ENCODE results near the gene KAT6B.

The KAT6B gene

DNA sequence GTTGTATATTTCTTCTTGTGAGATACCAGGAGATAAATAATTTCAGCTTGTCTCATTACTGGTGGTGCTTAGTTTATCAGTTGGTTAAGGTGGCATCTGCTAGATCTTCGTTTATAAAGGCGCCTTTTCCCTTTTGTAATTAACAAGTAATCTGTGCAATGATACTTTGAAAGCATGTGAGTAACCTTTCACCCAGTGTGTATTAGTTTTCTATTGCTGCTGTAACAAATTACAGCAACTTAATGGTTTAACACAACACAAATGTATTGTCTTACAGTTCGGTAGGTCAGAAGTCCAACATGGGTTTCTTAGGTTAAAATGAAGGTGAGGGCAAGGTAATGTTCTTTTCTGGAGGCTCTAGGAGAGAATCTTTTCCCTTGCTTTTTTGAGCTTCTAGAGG lies 30.5 kb downstream of the KAT6B start:
- TF ChIP-seq, protein P1, sequence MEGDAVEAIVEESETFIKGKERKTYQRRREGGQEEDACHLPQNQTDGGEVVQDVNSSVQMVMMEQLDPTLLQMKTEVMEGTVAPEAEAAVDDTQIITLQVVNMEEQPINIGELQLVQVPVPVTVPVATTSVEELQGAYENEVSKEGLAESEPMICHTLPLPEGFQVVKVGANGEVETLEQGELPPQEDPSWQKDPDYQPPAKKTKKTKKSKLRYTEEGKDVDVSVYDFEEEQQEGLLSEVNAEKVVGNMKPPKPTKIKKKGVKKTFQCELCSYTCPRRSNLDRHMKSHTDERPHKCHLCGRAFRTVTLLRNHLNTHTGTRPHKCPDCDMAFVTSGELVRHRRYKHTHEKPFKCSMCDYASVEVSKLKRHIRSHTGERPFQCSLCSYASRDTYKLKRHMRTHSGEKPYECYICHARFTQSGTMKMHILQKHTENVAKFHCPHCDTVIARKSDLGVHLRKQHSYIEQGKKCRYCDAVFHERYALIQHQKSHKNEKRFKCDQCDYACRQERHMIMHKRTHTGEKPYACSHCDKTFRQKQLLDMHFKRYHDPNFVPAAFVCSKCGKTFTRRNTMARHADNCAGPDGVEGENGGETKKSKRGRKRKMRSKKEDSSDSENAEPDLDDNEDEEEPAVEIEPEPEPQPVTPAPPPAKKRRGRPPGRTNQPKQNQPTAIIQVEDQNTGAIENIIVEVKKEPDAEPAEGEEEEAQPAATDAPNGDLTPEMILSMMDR (IDR thresholded peaks at IDR 0.05; ENCODE audit: insufficient read depth, low read depth, low read length, missing control alignments): no peak
- no peak overlapping the region for H3K4me3 ChIP-seq (ENCODE audit: low read length)
- no peak for DNase-seq (ENCODE audit: low read depth)

DNA sequence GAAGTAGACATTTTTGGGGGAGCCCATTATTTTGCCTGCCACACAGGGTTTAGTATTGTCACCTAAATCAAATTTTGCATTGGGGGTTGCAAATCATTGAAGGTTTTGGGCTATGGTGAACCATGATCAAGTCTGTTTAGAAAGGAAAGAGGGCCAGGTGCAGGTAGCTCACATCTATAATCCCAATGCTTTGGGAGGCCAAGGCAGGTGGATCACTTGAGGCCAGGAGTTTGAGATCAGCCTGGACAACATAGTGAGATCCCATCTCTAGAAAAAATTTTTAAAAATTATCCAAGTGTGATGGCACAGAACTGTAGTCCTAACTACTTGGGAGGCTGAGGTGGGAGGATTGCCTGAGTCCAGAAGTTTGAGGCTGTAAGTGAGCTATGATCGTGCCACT lies 31.2 kb downstream of the KAT6B start:
- DNase-seq (ENCODE audit: low read depth): no peak
- no peak overlapping the region for H3K4me3 ChIP-seq (ENCODE audit: low read length)
- TF ChIP-seq, protein P1 (IDR thresholded peaks at IDR 0.05; ENCODE audit: insufficient read depth, low read depth, low read length, missing control alignments): no peak

DNA sequence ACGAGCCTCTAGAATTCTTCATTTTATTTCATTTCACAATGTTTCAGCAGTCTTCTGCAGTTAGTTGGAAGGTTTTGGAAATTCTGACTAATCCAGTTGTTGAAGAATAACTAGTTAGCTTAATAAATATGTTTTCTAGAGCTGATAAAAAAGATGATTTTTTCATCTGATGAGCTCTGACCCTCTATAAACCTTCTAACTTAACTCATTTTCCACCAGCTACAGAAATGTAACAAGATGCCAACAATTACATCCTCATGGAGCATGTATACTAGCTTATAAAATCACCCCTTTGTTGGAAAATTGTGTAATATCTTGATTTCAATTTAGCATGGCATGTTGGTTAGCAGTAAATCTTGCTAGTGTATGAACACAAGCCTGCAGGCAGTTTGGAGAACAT lies 33.1 kb downstream of the KAT6B start:
- no peak for DNase-seq (ENCODE audit: low read depth)
- no peak overlapping the region for H3K4me3 ChIP-seq (ENCODE audit: low read length)
- TF ChIP-seq, protein P1 (IDR thresholded peaks at IDR 0.05; ENCODE audit: insufficient read depth, low read depth, low read length, missing control alignments): no peak

DNA sequence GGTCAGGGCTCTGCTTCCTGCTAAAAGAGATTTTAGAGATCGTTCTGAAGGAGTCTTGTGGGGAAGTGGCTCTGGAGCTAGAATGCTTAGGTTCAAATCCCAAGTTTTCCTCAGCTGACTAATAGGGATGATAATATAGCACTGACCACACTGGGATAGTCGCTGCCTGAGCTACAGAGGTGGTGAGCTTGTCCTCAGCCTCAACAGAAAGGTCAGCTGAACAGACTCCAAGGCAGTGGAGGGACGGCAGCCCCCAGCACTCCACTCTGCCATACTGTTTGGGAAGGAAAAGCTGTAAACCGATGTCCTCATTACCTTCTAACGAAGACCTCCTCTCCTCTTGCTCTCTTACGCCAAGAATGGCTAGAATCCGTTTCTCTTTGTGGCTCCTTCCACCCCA lies 36.2 kb downstream of the KAT6B start:
- TF ChIP-seq, protein P1 (IDR thresholded peaks at IDR 0.05; ENCODE audit: insufficient read depth, low read depth, low read length, missing control alignments): no peak
- DNase-seq (ENCODE audit: low read depth): no peak
- H3K4me3 ChIP-seq (ENCODE audit: low read length): no peak overlapping the region

DNA sequence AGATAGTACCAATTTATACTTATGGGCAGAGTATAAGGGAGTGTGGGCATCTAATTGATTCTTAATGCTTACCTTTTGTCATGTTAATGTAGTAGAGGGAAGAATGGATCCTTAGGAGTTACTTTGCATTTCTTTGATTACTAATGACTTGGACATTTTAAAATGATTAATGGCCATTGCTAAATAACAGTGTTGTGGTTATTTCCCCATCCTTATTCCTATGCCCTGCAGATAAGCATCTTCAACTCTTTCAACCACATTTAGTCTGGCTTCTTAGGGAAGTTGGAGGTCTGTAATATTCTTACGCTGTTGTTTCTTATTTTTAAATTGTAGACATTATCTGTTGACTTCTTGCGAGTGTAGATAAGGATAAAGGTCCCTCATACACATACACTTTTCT lies 37.2 kb downstream of the KAT6B start:
- TF ChIP-seq, protein P1 (IDR thresholded peaks at IDR 0.05; ENCODE audit: insufficient read depth, low read depth, low read length, missing control alignments): no peak
- H3K4me3 ChIP-seq (ENCODE audit: low read length): no peak overlapping the region
- DNase-seq (ENCODE audit: low read depth): peak; percentile 25

DNA sequence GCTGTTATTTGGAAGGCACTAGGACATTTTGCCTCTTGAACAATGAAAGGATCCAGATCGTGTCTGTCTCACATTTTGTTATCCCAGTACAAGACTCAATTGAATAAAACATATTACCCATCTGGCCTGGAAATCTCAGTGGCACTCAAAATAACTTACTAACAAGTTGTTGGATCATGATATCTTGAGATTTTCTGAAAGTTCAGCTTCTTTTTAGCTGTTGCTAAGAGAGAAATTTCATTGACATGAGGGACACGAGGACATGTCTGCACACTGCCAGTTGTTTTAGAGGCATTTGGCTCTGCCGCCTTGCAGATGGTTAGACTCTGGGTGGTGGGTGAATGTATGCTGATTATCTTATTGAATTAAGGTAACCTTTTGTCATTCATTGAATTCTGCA lies 41.0 kb downstream of the KAT6B start:
- TF ChIP-seq, protein P1 (IDR thresholded peaks at IDR 0.05; ENCODE audit: insufficient read depth, low read depth, low read length, missing control alignments): no peak
- no peak overlapping the region for H3K4me3 ChIP-seq (ENCODE audit: low read length)
- DNase-seq (ENCODE audit: low read depth): no peak

DNA sequence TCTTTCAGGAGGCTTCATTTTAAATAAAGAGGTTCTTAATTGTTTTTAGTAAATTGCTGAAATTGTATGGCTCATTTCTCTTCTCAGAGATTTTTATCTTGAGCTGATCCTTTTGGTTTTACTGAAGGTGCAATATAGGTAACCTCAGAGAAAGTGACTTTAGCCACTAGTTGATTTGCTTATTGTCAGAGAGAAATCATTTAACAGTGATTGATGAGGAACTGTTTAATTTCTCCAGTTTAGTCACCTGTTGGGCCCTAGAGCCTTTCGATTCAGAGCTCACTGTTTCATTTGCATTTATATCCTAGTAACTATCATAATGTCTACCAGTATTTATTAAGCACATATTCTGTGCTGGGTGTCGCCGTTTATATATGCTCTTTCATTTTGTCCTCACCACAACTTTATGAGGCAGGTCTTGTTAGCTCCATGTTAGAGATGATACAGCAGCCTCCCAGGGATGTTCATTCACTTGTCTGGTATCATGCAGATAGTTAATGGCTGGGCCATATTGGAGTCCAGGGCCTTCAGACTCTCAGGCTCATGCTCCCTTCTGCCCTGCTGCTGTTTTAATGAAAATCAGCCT lies 42.1 kb downstream of the KAT6B start:
- TF ChIP-seq, protein P1 (IDR thresholded peaks at IDR 0.05; ENCODE audit: insufficient read depth, low read depth, low read length, missing control alignments): no peak
- no peak for DNase-seq (ENCODE audit: low read depth)
- no peak overlapping the region for H3K4me3 ChIP-seq (ENCODE audit: low read length)

All from epithelial cell of esophagus (primary cell).